Heart right ventricle (tissue), 16 donors: Measurements from ENCODE around the gene ACP3. TPM values are rescaled to one million over a fixed set of nuclear protein-coding genes. Genes with fewer than 3 reads are reported as not detected.

Experiments
- ATAC-seq, 8 donors: fragments of 200-7000 bp; cut with Tn5 transposase; one replicate each; pipeline ENCODE4 v1.9.1; 2020; ENCODE audit warnings: mild to moderate bottlenecking in 8 of 8, moderate library complexity in 8 of 8, moderate number of reproducible peaks in 1 of 8
- DNase-seq, 2 donors: peaks; one replicate each; pipeline ENCODE4 v3.0.0-alpha.2; 2020
- H3K27ac ChIP-seq, 10 donors: fragments of 200-600 bp; sonication (generic) in 2 of 10; one replicate each; pipeline versions ENCODE4 v1.5.0 to v1.8.0; 2020 to 2022; ENCODE audit warnings: mild to moderate bottlenecking in 3 of 10
- H3K27me3 ChIP-seq, 7 donors: fragments of 200-600 bp; one replicate each; pipeline ENCODE4 v1.8.0; 2021 to 2022; ENCODE audit warnings: mild to moderate bottlenecking in 2 of 7
- H3K36me3 ChIP-seq, 9 donors: fragments of 200-600 bp; sonication (generic) in 1 of 9; one replicate each; pipeline versions ENCODE4 v1.5.0 to v1.8.0; 2020 to 2022; ENCODE audit warnings: mild to moderate bottlenecking in 2 of 9
- H3K4me1 ChIP-seq, 9 donors: fragments of 200-600 bp; sonication (generic) in 1 of 9; one replicate each; pipeline versions ENCODE4 v1.5.0 to v1.8.0; 2020 to 2022; ENCODE audit warnings: mild to moderate bottlenecking in 4 of 9
- H3K4me3 ChIP-seq, 10 donors: fragments of 200-600 bp; sonication (generic) in 2 of 10; one replicate each; pipeline versions ENCODE4 v1.5.0 to v1.8.0; 2020 to 2022; ENCODE audit warnings: mild to moderate bottlenecking in 7 of 10, moderate library complexity in 2 of 10
- H3K9me3 ChIP-seq, 11 donors: fragments of 200-600 bp in 10 of 11; sonication (generic) in 2 of 11; one replicate each; pipeline versions ENCODE4 v1.5.0 to v1.8.0; 2013 to 2022; ENCODE audit warnings: mild to moderate bottlenecking in 2 of 11, control low read depth in 1 of 11, moderate library complexity in 1 of 11
- CTCF ChIP-seq, 9 donors: fragments of 200-600 bp; sonication (generic) in 2 of 9; IDR thresholded peaks; one replicate each; pipeline versions ENCODE4 v1.5.0 to v1.8.0; 2021 to 2022; ENCODE audit warnings: antibody characterized with exemption in 9 of 9, mild to moderate bottlenecking in 5 of 9, moderate library complexity in 1 of 9
- WGBS, 2 donors: extraction: QIAGEN DNeasy Blood & Tissue Kit; methylation state at CpG; one replicate each; pipeline ENCODE4 v1.1.7; 2013; ENCODE audit warnings: inconsistent platforms in 1 of 2; 5-methylcytosine and 5-hydroxymethylcytosine counted together
- intact Hi-C, 10 donors: fragments of 100-400 bp; cut with DNase I; formaldehyde crosslinking; loops; one replicate each; pipeline versions ENCODE4 v1.11.1 to v1.14.2; 2022
- polyA plus RNA-seq, 2 donors: library from polyadenylated mRNA; stranded (reverse); fragments of 200-250 nt; gene quantifications; one replicate each; pipeline ENCODE4 v1.2.3, GENCODE V29; 2013
- total RNA-seq, 10 donors: library from RNA; stranded (reverse); fragmentation: NEBNext Ultra II Directional in 3 of 10; extraction: Animal tissue kit (Norgen Biotek cat#: 25700) in 3 of 10; gene quantifications; one replicate each; pipeline versions ENCODE4 v1.2.1 to v1.2.4, GENCODE V29; 2021 to 2023
- donor health status: Arrhythmogenic right ventricular cardiomyopathy.
- donor health status: ischemic (EF 13 %, LVEDD 7.1; RV severe dilation, severe dysfunction).
- donor health status: healthy with polysubstance abuse.
- donor health status: DM: no; HTN: yes; CAD: no.
- donor health status: DM: no; HTN: no; CAD: no.
- donor health status: ischemic (EF 25% LVEDD 6.9; RV normal size, moderate dysfunction).
- donor health status: ischemic (EF 25% LVEDD 5.7; RV mildly dilated, moderate dysfunction).
- donor health status: healthy.
- donor health status: DM: yes; HTN: yes; CAD: no.
- donor health status: Ischemic cardiomyopathy.
- donor health status: ischemic (EF 35%, LVEDD 5.7; RV mildly dilated, moderate dysfunction).
- donor health status: nonischemic (EF 11% LVEDD 7.7; RV severe dilation, severe dysfunction).
- donor health status: DM: yes; HTN: yes; CAD: no.
- donor health status: PGD.
- donor health status: ischemic (EF 29% LVEDD 5.4; RV normal size, mild dysfunction).
- donor health status: nonischemic (EF 23%, LVEDD 6.1; RV moderate dilation, normal function).

ACP3 gene
- total and polyA plus RNA-seq, 12 donors = 0.09 to 3.3 (median 0.73) TPM; not detected in 2

DNA sequence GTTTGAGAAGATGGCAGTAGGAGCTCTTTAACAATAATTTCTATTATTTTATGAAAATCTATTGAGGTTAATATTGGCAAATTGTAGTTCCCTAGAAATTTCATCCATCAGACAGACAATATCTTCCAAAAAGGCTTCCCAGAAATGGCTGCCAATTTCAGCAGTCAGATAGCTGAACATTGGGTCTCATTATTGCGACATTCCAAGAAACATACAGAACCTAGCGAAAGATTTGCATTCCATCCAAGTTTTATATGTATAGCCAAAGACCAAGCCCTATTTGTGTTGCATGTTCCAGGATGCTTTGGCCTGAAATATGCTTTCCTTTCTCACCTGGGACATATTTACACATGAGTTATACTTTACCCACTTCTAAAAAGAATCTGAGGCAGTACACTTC is 24.5 kb downstream of the ACP3 start:
- DNase-seq = no peak
- WGBS, 2 donors = 78 to 93% methylated on average over 2 of the region's 2 CpGs
- no peak for ATAC-seq
- H3K27me3 ChIP-seq = no peaks in the 10 kb centered on the region
- H3K27ac ChIP-seq = no peak overlapping the region
- no peak overlapping the region for H3K4me3 ChIP-seq
- no peaks in the 10 kb centered on the region for H3K9me3 ChIP-seq
- H3K4me1 ChIP-seq = peaks cover 0 to 20% (median 0%) of the 10 kb centered on the region in 9 donors
- TF ChIP-seq CTCF (IDR thresholded peaks at IDR 0.05) = no peak
- intact Hi-C loops = loop anchor here in 8 of 10 donors (2.0 to 10.0 kb wide), 8 partner anchors 83 to 549 kb away; partner anchors contain the start of gene CPNE4 (in 2 of the 8)
- peaks cover 0 to 12% (median 0%) of the 10 kb centered on the region in 9 donors for H3K36me3 ChIP-seq

DNA sequence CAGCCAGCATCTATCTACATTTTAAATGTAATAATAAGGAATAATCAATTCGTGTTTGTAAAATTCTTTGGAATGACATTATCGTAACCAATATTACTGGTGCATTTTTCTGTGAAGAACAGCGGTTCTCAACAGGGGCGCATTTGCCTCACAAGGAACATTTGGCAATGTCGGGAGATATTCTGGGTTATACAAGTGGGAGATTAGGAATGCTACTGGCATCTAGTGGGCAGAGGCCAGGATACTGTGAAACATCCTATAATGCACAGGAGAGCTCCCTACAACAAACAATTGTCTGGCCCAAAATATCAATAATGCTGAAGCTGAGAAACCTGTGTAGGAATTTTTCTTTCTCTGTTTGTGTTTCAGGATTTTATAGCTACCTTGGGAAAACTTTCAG is 25.0 kb downstream of the ACP3 start:
- intact Hi-C loops = loop anchor here in 8 of 10 donors (2.0 to 10.0 kb wide), 8 partner anchors 83 to 550 kb away; partner anchors contain the start of gene CPNE4 (in 2 of the 8)
- Histone ChIP-seq H3K4me3 (no peak overlapping the region), H3K36me3 (peaks cover 0 to 11% (median 0%) of the 10 kb centered on the region in 9 donors), H3K27me3 (no peaks in the 10 kb centered on the region), H3K27ac (no peak overlapping the region), H3K9me3 (no peaks in the 10 kb centered on the region), H3K4me1 (peaks cover 0 to 24% (median 0%) of the 10 kb centered on the region in 9 donors)
- DNase-seq = no peak
- WGBS, 2 donors = 53 to 61% methylated on average over 5 of the region's 5 CpGs
- ATAC-seq = peak in 2 of 8 donors; percentile 40 to 67
- TF ChIP-seq CTCF (IDR thresholded peaks at IDR 0.05) = no peak

GRCh38 chr3:132342610-132343009 is 25.4 kb downstream of the ACP3 start:
- TF ChIP-seq CTCF (IDR thresholded peaks at IDR 0.05) = no peak
- Histone ChIP-seq H3K9me3 (no peaks in the 10 kb centered on the region), H3K36me3 (peaks cover 0 to 7% (median 0%) of the 10 kb centered on the region in 9 donors), H3K27ac (no peak overlapping the region), H3K4me3 (peak overlapping the region in 1 of 10 donors; percentile 12), H3K27me3 (no peaks in the 10 kb centered on the region), H3K4me1 (peaks cover 0 to 25% (median 0%) of the 10 kb centered on the region in 9 donors)
- no peak for ATAC-seq
- no peak for DNase-seq
- WGBS, 2 donors = 85 to 92% methylated on average over 2 of the region's 2 CpGs
- intact Hi-C loops = loop anchor here in 9 of 10 donors (1.0 to 10.0 kb wide), 9 partner anchors 84 to 550 kb away; partner anchors contain the start of gene CPNE4 (in 2 of the 9)

GRCh38 chr3:132343018-132343612 is 25.9 kb downstream of the ACP3 start:
- WGBS, 2 donors = 2 to 3% methylated on average over 6 of the region's 6 CpGs
- TF ChIP-seq CTCF (IDR thresholded peaks at IDR 0.05) = peak; percentile 50 to 82 (median 75)
- H3K9me3 ChIP-seq = no peaks in the 10 kb centered on the region
- no peaks in the 10 kb centered on the region for H3K27me3 ChIP-seq
- peaks cover 0 to 25% (median 0%) of the 10 kb centered on the region in 9 donors for H3K4me1 ChIP-seq
- peak overlapping the region in 1 of 10 donors; percentile 12 for H3K4me3 ChIP-seq
- DNase-seq (peak in 1 of 2 donors; percentile 52), ATAC-seq (peak in 5 of 8 donors; percentile 56 to 69 (median 65))
- intact Hi-C loops = loop anchor here in 9 of 10 donors (1.0 to 10.0 kb wide), 9 partner anchors 84 to 551 kb away; partner anchors contain the start of gene CPNE4 (in 2 of the 9)
- peaks cover 0 to 7% (median 0%) of the 10 kb centered on the region in 9 donors for H3K36me3 ChIP-seq
- H3K27ac ChIP-seq = no peak overlapping the region
